OCI-LY7 (cell line): ENCODE data around the gene USP25.

Source experiments
- EZH2phosphoT487 ChIP-seq: fragments of 200-600 bp; sonication (generic); IDR thresholded peaks from 2 replicates; pipeline ENCODE4 v1.6.1; 2018; ENCODE audit warnings: low read depth, borderline replicate concordance, mild to moderate bottlenecking, mixed run types, antibody characterized with exemption, low read length, moderate library complexity, mixed read lengths
- TF ChIP-seq, protein P1 (sequence below): fragments of 200-600 bp; sonication (generic); conservative IDR thresholded peaks from 2 replicates; pipeline ENCODE4 v1.5.1; 2014; ENCODE audit warnings: mild to moderate bottlenecking, antibody characterized with exemption, low read length, moderate library complexity, mixed read lengths

DNA sequence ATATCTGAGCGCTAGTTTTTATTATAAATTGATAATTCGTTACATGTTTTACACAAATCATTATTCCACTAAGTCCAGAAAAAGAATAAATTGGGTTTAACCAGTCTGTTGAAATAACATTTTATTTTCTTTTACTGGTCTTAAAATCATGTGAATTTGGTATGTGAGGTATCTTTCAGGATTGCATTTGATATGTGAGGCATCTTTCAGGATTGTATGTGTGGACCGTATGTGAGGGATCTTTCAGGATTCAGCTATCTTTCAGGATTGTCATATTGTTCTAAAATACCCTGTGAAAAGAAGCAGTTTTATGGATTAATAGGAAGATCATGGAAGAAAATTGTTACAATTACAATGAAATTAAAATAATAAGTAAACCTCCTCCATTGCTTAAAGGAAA, 42.9 kb downstream of the USP25 start:
- TF ChIP-seq, protein P1, sequence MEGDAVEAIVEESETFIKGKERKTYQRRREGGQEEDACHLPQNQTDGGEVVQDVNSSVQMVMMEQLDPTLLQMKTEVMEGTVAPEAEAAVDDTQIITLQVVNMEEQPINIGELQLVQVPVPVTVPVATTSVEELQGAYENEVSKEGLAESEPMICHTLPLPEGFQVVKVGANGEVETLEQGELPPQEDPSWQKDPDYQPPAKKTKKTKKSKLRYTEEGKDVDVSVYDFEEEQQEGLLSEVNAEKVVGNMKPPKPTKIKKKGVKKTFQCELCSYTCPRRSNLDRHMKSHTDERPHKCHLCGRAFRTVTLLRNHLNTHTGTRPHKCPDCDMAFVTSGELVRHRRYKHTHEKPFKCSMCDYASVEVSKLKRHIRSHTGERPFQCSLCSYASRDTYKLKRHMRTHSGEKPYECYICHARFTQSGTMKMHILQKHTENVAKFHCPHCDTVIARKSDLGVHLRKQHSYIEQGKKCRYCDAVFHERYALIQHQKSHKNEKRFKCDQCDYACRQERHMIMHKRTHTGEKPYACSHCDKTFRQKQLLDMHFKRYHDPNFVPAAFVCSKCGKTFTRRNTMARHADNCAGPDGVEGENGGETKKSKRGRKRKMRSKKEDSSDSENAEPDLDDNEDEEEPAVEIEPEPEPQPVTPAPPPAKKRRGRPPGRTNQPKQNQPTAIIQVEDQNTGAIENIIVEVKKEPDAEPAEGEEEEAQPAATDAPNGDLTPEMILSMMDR = no peak
- no peak for TF ChIP-seq EZH2phosphoT487
